Right ventricle myocardium inferior (tissue), 1 donor: Measurements from ENCODE around the gene ZNF749. TPM values are rescaled to one million over a fixed set of nuclear protein-coding genes. Genes with fewer than 3 reads are reported as not detected.
"Not testable (repeated sequence)": the region's sequence is repeated elsewhere in the genome, so short reads cannot be mapped to it uniquely, and the experiment has no call there.

Source experiments
- ATAC-seq: fragments of 200-7000 bp; cut with Tn5 transposase; one replicate; pipeline ENCODE4 v1.9.1; 2020; ENCODE audit warnings: mild to moderate bottlenecking, moderate library complexity
- DNase-seq: peaks from one replicate; pipeline ENCODE4 v3.0.0; 2021; ENCODE audit errors: missing footprints
- intact Hi-C: fragments of 100-400 bp; cut with DNase I; formaldehyde crosslinking; loops from one replicate; pipeline ENCODE4 v1.11.0; 2022
- total RNA-seq: library from RNA; stranded (reverse); fragmentation: NEBNext Ultra II Directional; extraction: Animal tissue kit (Norgen Biotek cat#: 25700); gene quantifications from one replicate; pipeline ENCODE4 v1.2.1, GENCODE V29; 2021
- donor health status: DM: no; HTN: yes; CAD: no; lungs with severe emphysema.

ZNF749 gene
- total RNA-seq, 1 donor from 2014 or later: 3.2 TPM

- no peak for ATAC-seq
- intact Hi-C loops: no loop called here
- no peak for DNase-seq
Observed at GRCh38 chr19:57452307-57452706, 17.2 kb downstream of the ZNF749 start.

GRCh38 chr19:57465680-57466381 lies 30.7 kb downstream of the ZNF749 start:
- intact Hi-C loops: no loop called here
- ATAC-seq (peak; percentile 85), DNase-seq (no peak)

- intact Hi-C loops: no loop called here
- DNase-seq (no peak), ATAC-seq (peak; percentile 92)
Observed at GRCh38 chr19:57466489-57466888, 31.4 kb downstream of the ZNF749 start.

- DNase-seq: no peak
- intact Hi-C loops: loop anchor here (10.0 kb wide), 1 partner anchor 251 kb away; the partner anchor contains the start of gene ZNF671
- no peak for ATAC-seq
Observed at GRCh38 chr19:57473646-57474045, 38.5 kb downstream of the ZNF749 start.

- ATAC-seq (peak; percentile 99), DNase-seq (peak; percentile 92)
Observed at GRCh38 chr19:57477191-57478008, 42.3 kb downstream of the ZNF749 start, which contains the start of gene ZNF772. TSS of gene ZNF772 (minus strand) at chr19:57477566. CDS start at chr19:57477309, 257 bp downstream.

GRCh38 chr19:57487477-57488298 lies 52.6 kb downstream of the ZNF749 start, which contains the start of gene ZNF419:
TSS of gene ZNF419 (plus strand) at chr19:57487750. CDS start at chr19:57487951, 201 bp downstream.
- DNase-seq: peak; percentile 94
- peak; percentile 98 for ATAC-seq
- intact Hi-C loops: not testable (repeated sequence)

More at GRCh38 chr19:57477191-57478008, 42.3 kb downstream of the ZNF749 start, which contains the start of gene ZNF772:
- intact Hi-C loops: loop anchor here (10.0 kb wide), 1 partner anchor 247 kb away; the partner anchor contains the start of gene ZNF671

- ATAC-seq, intact Hi-C loops, DNase-seq: not testable (repeated sequence)
Observed at GRCh38 chr19:57488299-57488644, 53.1 kb downstream of the ZNF749 start.

Other genes starting within 250 kb of the ZNF749 start
- gene ZNF264, start 243.8 kb upstream of the ZNF749 start, total RNA-seq: 16.5 TPM
- 1.2 TPM for gene AURKC, start 204.3 kb upstream of the ZNF749 start, total RNA-seq
- gene ZNF805, start 194.7 kb upstream of the ZNF749 start, total RNA-seq: 9.7 TPM
- 27.3 TPM for gene ZNF460, start 154.8 kb upstream of the ZNF749 start, total RNA-seq
- gene ZNF543, start 114.9 kb upstream of the ZNF749 start, total RNA-seq: 5.3 TPM
- 7.8 TPM for gene ZNF304, start 84.1 kb upstream of the ZNF749 start, total RNA-seq
- 9.7 TPM for gene TRAPPC2B, start 71.8 kb upstream of the ZNF749 start, total RNA-seq
- 2.4 TPM for gene ZNF547, start 71.8 kb upstream of the ZNF749 start, total RNA-seq
- 14.7 TPM for gene ZNF548, start 45.5 kb upstream of the ZNF749 start, total RNA-seq
- gene ZNF17, start 24.2 kb upstream of the ZNF749 start, total RNA-seq: 9.4 TPM
- 3.3 TPM for gene VN1R1, start 21.8 kb downstream of the ZNF749 start, total RNA-seq
- gene ZNF772, start 42.2 kb downstream of the ZNF749 start, total RNA-seq: 18.3 TPM
- 6.8 TPM for gene ZNF419, start 52.4 kb downstream of the ZNF749 start, total RNA-seq
- gene ZNF773, start 64.6 kb downstream of the ZNF749 start, total RNA-seq: 5.0 TPM
- gene ZNF549, start 92.0 kb downstream of the ZNF749 start, total RNA-seq: 3.6 TPM
- 9.5 TPM for gene ZNF550, start 124.5 kb downstream of the ZNF749 start, total RNA-seq
- 4.3 TPM for gene ZNF416, start 143.6 kb downstream of the ZNF749 start, total RNA-seq
- 3.3 TPM for gene ZIK1, start 148.8 kb downstream of the ZNF749 start, total RNA-seq
- 3.8 TPM for gene ZNF530, start 164.6 kb downstream of the ZNF749 start, total RNA-seq
- 14.9 TPM for gene ZNF134, start 178.9 kb downstream of the ZNF749 start, total RNA-seq
- gene ZNF211, start 197.8 kb downstream of the ZNF749 start, total RNA-seq: 10.1 TPM
- not detected for gene ZSCAN4, start 233.6 kb downstream of the ZNF749 start, total RNA-seq
- gene ZNF551, start 246.7 kb downstream of the ZNF749 start, total RNA-seq: 4.0 TPM